ENCODE results near the gene GNE.
"Not testable (repeated sequence)": the region's sequence is repeated elsewhere in the genome, so short reads cannot be mapped to it uniquely, and the experiment has no call there.

GNE gene, protein sequence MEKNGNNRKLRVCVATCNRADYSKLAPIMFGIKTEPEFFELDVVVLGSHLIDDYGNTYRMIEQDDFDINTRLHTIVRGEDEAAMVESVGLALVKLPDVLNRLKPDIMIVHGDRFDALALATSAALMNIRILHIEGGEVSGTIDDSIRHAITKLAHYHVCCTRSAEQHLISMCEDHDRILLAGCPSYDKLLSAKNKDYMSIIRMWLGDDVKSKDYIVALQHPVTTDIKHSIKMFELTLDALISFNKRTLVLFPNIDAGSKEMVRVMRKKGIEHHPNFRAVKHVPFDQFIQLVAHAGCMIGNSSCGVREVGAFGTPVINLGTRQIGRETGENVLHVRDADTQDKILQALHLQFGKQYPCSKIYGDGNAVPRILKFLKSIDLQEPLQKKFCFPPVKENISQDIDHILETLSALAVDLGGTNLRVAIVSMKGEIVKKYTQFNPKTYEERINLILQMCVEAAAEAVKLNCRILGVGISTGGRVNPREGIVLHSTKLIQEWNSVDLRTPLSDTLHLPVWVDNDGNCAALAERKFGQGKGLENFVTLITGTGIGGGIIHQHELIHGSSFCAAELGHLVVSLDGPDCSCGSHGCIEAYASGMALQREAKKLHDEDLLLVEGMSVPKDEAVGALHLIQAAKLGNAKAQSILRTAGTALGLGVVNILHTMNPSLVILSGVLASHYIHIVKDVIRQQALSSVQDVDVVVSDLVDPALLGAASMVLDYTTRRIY

DNA sequence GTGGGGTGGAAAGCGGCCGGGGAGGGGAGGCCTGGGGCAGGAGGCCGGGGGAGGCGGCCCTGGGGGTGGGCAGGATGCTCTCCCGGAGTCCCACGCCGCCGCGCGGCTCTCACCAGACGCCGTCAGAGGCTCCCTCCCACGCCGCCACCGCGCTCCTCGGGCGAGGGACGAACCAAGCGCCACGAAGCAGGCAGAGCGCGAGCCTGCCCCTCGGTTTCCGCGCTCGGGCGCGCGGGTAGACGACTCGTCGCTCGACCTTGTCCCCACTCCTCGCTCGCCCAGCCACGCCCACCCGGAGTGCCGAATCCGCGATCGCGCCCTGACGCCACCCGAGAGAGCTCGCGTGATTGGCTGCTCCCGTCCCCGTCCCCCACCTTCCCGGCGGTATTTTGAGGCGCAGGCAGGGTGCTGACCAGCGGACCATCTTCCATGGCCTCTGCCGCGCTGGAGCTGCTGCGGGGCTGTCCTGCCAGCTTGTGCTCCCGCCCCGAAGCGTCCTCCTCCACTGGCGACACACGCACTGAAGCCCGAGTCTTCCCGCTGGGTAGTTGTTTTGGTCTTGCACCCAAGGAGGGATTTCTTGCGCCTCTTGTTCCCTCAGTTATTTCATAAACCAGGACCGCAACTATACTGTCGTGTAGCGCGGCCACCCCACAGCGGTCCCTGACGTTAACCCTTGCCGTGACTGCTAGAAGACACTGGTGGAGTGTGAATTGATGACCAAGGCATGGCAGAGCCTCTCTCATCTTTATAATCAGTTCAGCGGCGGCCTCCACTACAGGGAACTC is at the start of gene GNE:
Gene GNE (minus strand): TSS at position 241 of the 788 bp plus-strand sequence. CDS start 9,093 bp downstream, outside the sequence.
- DNase-seq: peak; percentile 92 to 96 (median 96)

DNA sequence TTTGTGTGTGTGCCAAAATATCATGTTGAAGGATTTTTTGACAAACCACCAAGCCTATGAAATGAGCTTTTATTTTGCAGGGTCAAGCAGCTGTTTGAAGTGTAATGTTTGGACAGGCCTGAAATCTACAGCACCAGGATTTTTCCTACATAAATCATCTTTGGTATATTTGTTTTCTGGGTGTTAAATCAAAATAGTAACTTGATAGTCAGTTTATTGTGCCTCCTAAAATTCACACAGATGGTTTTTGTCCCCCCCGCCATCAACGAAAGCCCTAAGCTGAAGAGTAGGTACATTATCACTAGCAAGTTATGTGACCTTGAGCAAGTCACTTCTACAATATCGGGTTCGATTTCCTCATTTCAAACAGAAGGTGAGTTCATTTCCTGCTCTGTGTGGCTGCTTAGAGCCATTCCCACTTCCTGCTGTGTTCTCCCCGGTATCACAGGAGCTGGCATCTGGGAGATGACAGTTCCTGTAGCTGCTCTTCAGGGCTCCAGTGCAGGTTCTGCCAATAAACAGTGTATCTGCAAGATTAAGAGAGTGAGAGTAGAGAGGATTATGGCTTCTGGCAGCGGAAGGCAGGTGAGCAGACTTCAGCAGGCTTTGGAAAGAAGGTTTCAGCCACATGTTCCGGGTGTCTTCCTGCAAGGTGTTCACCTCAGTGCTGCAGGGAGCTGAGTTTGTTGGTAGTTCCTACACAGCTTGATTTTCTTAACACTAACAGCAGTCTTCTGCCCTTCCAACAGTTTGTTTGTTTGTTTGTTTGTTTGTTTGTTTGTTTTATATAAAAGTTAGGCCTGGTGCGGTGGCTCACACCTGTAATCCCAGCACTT is 48.4 kb upstream of the GNE start:
- no peak for DNase-seq

DNA sequence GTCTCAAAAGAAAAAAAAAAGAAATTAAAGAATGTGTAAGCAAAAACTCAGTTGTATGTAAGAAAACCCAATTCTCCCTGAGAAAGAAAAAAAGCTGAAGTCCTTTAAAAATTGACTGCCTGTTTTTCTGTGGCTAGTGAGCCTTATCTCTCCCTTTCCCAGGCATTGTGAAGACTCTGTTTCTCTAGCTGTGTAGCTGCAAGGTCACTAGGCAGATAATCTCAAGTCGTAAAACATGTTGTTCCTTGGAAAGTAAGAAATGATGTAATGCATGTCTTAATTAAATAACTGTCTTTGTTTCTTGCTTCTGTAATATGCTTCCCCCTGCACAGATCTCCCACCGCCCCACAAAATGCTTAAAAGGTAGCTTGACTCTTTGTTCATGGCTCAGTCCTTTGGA is 46.1 kb upstream of the GNE start:
- DNase-seq: not testable (repeated sequence)

DNA sequence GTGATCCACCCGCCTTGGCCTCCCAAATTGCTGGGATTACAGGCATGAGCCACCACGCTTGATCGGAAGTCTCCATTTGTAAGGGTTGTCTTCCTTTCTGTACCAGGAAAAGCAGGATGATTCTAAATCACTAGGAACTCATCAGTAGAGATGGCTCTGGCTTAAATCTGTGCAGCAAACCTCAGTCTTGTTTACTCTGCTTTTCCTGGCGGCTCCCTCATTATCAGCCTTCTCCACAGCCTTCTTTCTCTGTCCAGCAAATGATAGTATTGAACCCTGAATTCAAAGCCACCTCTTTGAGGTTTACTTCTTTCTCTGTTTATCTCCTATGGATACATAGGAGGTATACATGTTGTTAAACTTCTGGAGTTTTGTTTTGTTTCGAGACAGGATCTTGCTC is 43.0 kb upstream of the GNE start:
- DNase-seq: no peak

DNA sequence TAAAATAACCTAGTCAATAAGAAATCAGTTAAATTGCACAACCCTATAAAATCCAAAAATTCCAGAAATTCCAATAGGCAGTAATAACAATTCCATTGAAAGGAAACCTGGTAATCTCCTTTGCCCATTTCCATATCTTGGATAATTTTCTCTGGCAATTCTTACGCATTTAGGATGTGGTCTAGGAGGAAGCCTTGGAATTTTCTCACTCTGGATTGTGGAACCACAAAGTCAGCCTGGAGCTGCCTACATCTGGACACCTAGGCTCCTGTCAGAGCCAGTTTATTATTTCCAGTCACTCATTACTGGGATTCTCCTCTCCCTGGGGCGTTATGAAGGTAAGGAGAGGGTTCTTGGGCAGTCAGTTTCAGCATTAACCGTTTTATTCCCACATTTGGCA is 40.3 kb upstream of the GNE start:
- no peak for DNase-seq

DNA sequence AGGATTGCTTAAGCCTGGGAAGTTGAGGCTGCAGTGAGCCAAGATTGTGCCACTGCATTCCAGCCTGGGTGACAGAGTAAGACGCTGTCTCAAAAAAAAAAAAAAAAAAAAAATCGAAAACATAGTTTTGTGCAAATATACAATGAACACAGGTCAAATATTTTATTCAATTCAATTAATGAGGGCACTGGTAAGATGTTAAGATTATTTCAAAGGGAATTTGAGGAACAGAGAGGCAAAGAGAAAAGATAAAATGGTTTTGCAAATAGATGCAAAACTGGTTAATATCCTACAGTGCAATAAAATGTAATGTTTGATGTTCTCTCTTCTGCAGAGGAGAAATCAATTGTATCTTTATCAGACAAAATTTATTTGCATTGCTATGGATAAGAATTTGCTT is 39.5 kb upstream of the GNE start:
- DNase-seq: no peak

DNA sequence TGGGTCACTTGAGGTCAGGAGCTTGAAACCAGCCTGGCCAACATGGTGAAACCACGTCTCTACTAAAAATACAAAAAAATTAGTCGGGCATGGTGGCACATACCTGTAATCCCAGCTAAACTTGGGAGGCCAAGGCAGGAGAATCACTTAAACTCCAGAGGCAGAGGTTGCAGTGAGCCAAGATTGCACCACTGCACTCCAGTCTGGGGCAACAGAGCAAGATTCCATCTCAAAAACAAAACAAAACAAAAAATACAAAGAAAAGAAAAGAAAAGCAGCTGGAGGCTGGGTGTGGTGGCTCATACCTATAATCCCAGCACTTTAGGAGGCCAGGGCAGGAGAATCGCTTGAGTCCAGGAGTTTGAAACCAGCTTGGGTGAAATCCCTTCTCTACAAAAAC is 36.7 kb upstream of the GNE start:
- not testable (repeated sequence) for DNase-seq

DNA sequence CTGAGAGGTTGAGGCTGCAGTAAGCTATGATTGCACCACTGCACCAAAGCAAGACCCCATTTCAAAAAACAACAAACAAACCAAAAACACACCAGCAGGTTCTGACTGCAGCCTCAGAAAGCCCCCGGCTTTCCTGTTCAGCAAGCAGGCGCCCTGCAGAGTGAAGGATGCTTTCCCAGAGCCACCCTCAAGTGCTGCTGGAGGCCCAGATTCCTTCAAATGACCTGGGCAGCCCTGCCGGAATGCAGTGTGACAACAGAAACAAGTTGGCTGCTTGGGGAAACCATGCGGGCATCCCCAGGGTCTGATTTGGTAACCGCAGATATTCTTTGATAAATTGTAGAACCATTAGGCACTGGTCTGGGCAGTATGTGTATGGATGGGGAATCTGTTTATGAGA is 35.7 kb upstream of the GNE start:
- DNase-seq: no peak

DNA sequence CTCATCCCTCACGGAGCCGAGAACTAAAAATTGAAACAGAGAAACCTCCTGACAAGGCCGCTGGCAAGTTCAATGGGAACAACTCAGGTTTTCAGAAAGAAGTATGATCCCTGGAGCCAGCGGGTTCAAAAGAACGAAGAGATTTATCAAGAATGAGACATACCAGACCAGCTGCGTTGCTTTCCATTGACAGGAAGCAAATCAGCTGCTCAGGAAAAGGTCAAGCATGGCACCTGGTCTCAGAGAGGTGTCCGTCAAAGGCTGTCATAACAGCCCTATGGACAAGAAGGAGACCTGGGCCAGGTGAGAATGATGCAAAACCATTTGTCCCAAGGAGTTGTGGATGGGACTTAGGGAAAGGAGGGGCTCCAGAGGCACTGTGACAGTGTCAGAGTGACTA is 34.9 kb upstream of the GNE start:
- DNase-seq: no peak

DNA sequence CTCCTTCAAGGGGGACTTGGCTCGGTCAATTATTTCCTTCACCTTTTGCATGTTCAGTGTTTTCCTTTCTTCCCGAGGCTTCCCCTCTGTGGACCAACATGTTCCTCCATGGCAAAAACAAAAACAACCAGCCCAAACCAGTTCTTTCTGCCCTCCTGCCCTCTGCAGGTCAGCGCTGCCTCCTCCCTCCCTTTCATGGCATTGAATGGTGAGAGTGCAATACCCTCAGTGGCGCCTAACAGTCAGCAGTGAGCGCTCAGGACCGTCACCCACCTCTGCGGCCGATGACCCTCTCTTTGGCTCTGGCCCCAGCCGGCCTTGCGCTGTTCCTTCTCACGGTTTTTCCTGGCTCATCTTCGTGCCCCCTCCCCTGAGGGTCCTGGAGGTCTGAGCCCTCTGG is 34.4 kb upstream of the GNE start:
- no peak for DNase-seq

DNA sequence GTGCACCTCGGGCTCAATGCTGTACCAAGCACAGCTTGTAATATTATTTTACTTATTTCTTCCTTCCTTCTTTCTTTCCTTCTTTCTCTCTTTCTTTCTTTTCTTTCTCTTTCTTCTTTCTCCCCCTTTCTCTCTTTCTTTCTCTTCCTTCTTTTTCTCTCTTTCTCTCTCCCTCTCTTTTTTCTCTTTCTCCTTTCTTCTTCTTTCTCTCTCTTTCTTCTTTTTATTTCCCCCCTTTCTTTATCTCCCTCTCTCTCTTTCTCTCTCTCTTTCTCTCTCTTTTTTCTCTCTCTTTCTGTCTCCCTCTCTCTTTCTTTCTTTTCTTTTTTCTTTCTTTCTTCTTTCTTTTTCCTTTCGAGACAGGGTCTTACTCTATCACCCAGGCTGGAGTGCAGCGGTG is 32.7 kb upstream of the GNE start:
- DNase-seq: no peak

DNA sequence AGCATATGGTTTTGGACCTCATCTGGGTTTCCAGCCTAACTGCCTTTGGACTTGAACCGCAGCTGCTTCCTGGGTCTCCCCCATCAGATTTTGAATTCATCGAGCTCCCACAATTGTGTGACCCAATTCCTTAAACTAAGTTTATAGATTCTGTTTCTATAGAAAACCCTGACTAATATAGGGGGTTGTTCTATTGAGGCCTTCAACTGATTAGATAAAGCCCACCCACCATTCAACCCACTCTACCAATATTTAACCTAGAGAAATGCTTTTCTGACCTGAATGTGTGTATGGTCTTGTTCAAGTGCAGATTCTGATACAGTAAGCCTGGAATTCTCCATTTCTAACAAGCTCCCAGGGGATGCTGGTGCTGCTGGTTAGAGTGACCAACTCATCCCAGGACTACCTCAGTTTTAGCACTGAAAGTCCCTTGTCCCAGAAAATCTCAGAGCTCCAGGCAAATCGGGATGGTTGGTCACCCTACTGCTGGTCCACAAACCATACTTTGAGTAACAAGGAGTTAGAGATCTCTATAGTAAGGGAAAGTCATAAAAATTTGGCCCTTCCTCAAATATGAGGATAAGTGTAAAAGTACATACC is 31.7 kb upstream of the GNE start:
- DNase-seq: no peak

DNA sequence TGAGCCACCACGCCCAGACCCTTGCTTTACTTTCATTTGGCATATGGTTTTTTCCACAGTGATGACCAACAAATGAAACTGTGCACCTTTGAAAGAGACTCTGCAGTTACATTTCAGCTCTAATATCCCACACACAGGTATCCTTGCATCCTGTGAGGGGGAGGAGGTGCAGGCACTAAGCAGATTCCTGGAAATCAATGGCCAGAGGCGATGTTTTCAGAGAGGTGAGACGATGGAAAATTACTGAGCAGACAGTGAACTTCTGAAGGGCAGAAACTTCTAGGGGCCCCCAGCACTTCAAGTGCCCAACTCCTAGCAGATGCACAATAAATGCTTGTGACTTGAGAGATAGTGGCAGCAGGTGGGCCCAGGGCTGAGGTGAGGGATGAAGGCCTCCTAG is 29.8 kb upstream of the GNE start:
- no peak for DNase-seq

DNA sequence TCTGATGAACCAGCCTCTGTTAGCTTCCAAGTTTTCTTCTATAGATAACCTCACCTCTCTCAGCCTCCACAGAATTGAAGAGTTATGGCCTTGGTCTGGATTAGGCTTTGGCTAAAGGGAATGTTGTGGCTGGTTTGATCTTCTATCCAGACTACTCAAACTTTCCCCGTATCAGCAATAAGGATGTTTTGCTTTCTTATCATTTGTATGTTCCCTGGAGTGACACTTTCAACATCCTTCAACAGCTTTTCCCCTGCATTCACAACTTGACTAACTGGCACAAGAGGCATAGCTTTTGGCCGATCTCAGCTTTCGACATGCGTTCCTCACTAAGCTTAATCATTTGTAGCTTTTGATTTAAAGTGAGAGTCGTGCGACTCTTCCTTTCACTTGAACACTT is 28.1 kb upstream of the GNE start:
- no peak for DNase-seq

DNA sequence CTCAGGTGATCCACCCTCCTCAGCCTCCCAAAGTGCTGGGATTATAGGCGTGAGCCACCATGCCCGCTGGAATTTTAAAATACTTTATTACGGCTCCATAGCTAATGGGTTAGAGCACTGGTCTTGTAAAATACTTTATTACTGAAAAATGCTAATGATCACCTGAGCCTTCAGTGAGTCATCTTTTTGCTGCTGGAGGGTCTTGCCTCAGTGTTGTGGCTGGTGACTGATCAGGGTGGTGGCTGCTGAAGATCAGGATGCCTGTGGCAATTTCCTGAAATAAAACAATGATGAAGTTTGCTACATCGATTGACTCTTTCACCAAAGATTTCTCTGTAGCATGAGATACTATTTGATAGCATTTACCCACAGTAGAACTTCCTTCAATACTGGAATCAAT is 26.0 kb upstream of the GNE start:
- no peak for DNase-seq

DNA sequence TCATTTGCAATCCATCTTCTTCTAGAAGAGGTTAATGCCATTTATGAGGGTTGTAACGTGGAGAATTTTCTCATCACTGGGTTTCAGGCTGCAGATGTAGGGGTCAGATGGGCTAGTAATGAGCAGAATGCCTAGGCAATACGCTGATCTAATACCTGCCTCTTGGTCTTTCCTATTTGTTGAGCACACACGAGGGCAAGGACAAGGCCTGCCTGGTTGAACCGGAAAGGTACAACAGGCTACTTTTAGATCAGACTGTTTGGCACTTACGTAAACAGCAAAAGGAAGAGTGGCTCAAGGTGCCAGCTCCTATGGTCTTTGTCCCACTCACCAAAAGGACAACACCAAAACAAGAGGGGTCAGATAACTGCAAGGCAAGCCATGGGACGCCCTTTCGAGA is 24.0 kb upstream of the GNE start:
- no peak for DNase-seq

DNA sequence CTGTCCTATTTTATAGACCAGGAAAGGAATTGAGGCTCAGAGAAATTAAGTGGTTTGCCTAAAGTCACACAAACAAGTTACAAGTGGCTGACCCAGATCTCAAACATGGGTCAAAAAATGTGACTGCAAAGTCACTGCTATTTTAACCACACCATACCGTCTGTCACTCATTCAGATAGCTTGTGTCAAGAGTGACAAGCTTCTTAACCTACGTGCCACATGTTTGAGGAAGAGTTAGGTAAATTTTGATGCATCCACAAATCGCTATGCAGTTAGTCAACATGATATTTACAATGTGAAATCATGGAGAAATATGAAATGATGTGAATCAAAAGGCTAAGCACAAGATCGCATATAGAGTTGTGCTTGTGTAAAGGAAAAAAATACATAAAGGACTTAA is 22.7 kb upstream of the GNE start:
- no peak for DNase-seq

DNA sequence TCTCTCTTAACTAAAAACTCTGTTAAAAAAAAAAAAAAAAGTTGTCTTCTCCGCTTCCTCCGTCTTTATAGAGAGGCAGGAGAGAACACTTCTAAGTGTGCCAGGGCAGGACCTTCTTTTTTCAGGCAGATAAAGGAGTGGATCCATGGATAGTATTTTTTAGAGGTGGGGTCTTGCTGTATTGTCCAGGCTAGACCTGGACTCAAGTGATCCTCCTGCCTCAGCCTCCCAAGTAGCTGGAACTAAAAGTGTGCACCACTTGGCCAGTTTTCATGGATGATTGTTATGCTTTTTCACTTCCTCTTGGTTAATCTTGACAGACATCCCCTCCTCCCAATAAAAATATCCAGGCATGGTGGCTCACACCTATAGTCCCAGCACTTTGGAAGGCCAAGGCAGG is 20.0 kb upstream of the GNE start:
- no peak for DNase-seq

DNA sequence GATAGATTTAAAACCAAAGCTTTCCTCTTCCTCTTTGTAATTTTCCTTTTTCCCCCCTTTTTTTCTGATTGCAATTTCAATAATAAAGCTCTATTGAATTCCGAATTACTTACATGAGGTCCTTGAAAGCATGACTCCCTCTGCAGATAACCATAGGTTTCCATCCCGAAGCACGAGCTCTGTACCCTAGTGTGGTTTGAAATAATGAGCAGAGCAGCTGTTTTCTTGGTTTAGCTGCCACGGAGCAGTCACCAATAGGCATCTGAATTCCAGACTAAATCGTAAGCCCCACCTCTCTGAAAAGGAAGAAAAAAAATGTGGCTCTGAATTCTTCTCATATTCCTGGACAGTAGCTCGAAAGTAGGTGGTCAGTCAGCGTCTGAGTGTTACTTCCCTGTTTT is 18.5 kb upstream of the GNE start:
- no peak for DNase-seq

DNA sequence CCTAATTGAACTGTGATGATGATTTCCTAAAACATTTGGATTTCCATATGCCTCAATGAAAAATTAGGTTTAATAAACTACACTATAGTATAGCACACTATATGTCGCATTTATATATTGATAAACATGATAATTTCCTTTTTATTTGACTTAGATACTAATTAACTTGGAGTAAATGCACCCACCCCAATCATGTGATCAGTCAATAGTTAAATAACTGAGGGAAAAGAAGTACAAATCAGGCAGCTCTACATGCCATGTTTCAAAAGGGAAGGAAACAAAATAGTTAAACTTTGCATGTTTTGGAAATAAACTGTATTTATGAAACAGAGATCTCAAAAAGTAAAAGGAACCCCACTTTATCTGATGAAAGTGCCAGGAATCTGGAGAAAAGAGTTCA is 18.0 kb upstream of the GNE start:
- DNase-seq: no peak

DNA sequence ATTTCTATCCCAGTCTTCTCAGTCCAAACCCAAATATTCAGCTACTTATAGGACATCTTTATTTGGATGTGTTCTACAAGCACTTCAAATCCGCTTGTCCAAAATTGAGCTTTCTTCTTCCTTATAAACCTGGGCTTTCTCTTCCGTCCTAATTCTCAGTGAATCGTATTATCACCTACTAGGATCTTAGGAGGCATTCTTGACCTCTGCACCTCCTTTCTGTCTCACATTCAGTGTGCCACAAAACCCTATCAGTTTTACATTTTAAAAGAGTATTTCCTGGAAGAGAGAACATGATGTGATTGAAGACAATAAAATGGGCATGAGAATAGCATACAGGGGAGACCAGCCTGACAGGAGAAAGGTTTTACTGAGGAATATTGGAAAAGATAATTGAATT is 16.8 kb upstream of the GNE start:
- no peak for DNase-seq

DNA sequence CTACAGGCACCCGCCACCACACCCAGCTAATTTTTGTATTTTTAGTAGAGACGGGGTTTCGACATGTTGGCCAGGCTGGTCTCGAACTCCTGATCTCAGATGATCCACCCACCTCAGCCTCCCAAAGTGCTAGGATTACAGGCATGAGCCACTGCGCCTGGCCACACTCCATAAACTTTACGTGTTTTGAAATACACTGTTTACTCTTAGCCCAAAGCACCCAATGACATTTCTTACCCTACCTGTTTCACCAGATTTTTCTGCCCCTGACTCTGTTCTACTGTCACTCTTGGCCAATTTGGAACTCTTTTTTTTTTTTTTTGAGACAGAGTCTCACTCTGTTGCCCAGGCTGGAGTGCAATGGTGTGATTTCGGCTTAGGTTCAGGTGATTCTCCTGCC is 15.1 kb upstream of the GNE start:
- not testable (repeated sequence) for DNase-seq

All from activated CD4-positive, CD25-positive, alpha-beta regulatory T cell (primary cell).